CD4-positive, alpha-beta T cell treated with Interleukin-15 for 4 hours (primary cell): ENCODE measurements around the gene CDH22.

Source experiments
- DNase-seq: peaks from one replicate; pipeline ENCODE4 v3.0.0-alpha.2; 2020; ENCODE audit warnings: low spot score

CDH22 gene

GRCh38 chr20:46267108-46268105 is 40.9 kb downstream of the CDH22 start:
- DNase-seq, result no peak

- DNase-seq, result no peak
Measured at GRCh38 chr20:46265539-46265938, 42.8 kb downstream of the CDH22 start.

- no peak for DNase-seq
Measured at GRCh38 chr20:46264391-46265266, 43.7 kb downstream of the CDH22 start.

GRCh38 chr20:46261456-46262253 is 46.6 kb downstream of the CDH22 start:
- DNase-seq, result no peak

- no peak for DNase-seq
Measured at GRCh38 chr20:46260936-46261454, 47.3 kb downstream of the CDH22 start.

GRCh38 chr20:46260480-46260879 is 47.8 kb downstream of the CDH22 start:
- no peak for DNase-seq

- no peak for DNase-seq
Measured at GRCh38 chr20:46259260-46259859, 48.9 kb downstream of the CDH22 start.

- DNase-seq, result no peak
Measured at GRCh38 chr20:46257887-46258286, 50.4 kb downstream of the CDH22 start.

- no peak for DNase-seq
Measured at GRCh38 chr20:46256293-46256692, 52.0 kb downstream of the CDH22 start.

- no peak for DNase-seq
Measured at GRCh38 chr20:46255440-46256104, 52.7 kb downstream of the CDH22 start.

- no peak for DNase-seq
Measured at GRCh38 chr20:46253391-46253790, 54.9 kb downstream of the CDH22 start.

GRCh38 chr20:46252352-46253091 is 55.8 kb downstream of the CDH22 start:
- DNase-seq, result no peak

GRCh38 chr20:46251211-46251673 is 57.1 kb downstream of the CDH22 start:
- no peak for DNase-seq

GRCh38 chr20:46250772-46251171 is 57.5 kb downstream of the CDH22 start:
- no peak for DNase-seq

GRCh38 chr20:46249671-46250070 is 58.6 kb downstream of the CDH22 start:
- DNase-seq, result no peak

GRCh38 chr20:46246559-46246958 is 61.7 kb downstream of the CDH22 start:
- no peak for DNase-seq

GRCh38 chr20:46243707-46244628 is 64.3 kb downstream of the CDH22 start:
- no peak for DNase-seq

GRCh38 chr20:46242390-46242789 is 65.9 kb downstream of the CDH22 start:
- no peak for DNase-seq

GRCh38 chr20:46240881-46241280 is 67.4 kb downstream of the CDH22 start:
- no peak for DNase-seq
